Retinal pigment epithelial cell (primary cell): ENCODE measurements around the gene ALDOC.
"Not testable (repeated sequence)": the region's sequence is repeated elsewhere in the genome, so short reads cannot be mapped to it uniquely, and the experiment has no call there.

ENCODE experiments used
- DNase-seq: peaks from one replicate; pipeline ENCODE4 v3.0.0-alpha.2; 2010; ENCODE audit warnings: low read depth
- H3K4me3 ChIP-seq: 2 replicates; pipeline ENCODE4 v1.5.1; 2011; ENCODE audit warnings: mild to moderate bottlenecking, low read length, control low read depth, moderate library complexity
- TF ChIP-seq, protein P1 (sequence below): conservative IDR thresholded peaks from 2 replicates; pipeline ENCODE4 v1.5.1; 2011; ENCODE audit warnings: low read depth, low read length, control low read depth, inconsistent platforms

ALDOC gene

DNA sequence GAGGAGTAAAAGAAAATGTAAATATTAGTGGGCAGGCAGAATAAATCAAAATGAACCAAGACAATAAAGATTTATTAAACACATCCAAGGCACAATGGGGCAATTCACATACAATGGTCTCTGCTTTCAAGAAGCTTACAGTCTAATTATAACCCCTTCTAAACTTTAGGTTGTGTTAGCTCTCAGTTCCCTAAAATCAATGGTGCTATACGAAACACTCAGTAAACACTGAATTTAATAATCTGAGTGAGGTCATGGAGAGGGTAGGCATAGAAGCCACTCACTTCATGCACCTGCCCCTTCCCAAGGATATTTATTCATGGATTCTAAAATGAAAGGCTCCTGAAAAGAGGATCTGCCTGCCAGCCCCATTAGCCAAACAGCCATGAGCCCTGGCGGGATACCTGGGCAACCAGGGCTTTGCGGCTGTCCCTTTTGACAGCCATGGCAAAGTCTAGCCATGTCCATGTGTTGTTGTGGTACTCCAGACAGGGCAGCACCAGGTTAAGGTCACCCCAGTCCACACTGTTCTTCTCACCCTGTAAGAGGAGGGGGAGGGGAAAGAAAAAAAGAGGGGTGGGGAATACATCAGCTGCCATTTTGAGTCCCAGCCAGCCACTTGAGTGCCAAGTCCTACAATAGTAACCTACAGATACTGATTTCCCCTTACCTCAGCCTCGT, 38.7 kb upstream of the ALDOC start:
- DNase-seq = no peak
- TF ChIP-seq, protein P1, sequence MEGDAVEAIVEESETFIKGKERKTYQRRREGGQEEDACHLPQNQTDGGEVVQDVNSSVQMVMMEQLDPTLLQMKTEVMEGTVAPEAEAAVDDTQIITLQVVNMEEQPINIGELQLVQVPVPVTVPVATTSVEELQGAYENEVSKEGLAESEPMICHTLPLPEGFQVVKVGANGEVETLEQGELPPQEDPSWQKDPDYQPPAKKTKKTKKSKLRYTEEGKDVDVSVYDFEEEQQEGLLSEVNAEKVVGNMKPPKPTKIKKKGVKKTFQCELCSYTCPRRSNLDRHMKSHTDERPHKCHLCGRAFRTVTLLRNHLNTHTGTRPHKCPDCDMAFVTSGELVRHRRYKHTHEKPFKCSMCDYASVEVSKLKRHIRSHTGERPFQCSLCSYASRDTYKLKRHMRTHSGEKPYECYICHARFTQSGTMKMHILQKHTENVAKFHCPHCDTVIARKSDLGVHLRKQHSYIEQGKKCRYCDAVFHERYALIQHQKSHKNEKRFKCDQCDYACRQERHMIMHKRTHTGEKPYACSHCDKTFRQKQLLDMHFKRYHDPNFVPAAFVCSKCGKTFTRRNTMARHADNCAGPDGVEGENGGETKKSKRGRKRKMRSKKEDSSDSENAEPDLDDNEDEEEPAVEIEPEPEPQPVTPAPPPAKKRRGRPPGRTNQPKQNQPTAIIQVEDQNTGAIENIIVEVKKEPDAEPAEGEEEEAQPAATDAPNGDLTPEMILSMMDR = no peak
- no peak overlapping the region for H3K4me3 ChIP-seq

DNA sequence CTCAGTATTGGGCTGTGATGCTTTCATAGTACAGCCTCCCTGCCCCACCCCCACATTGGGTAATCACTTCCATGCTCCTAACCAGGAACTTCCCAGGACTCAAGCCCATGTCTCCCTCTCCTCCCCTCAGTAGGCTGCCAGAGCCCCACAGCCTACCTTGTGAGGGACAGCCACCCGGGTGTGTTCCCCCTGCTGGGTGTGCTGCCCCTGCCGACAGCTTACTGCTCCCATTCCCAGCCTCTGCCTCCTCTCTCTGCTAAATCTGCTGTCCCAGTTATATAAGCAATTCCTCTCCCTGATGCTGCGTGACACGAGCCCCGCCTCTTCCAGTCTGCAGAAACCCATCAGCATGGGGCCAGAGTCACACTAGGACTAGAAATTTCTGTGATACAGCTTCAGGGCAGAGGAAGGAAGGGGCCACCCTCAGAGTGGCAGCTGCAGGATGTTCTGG, 37.3 kb upstream of the ALDOC start, which contains the start of gene RSKR:
TSS of gene RSKR (minus strand) at position 255 of the 451 bp plus-strand sequence. CDS start at position 231, 24 bp downstream.
- TF ChIP-seq, protein P1 = no peak
- no peak for DNase-seq

DNA sequence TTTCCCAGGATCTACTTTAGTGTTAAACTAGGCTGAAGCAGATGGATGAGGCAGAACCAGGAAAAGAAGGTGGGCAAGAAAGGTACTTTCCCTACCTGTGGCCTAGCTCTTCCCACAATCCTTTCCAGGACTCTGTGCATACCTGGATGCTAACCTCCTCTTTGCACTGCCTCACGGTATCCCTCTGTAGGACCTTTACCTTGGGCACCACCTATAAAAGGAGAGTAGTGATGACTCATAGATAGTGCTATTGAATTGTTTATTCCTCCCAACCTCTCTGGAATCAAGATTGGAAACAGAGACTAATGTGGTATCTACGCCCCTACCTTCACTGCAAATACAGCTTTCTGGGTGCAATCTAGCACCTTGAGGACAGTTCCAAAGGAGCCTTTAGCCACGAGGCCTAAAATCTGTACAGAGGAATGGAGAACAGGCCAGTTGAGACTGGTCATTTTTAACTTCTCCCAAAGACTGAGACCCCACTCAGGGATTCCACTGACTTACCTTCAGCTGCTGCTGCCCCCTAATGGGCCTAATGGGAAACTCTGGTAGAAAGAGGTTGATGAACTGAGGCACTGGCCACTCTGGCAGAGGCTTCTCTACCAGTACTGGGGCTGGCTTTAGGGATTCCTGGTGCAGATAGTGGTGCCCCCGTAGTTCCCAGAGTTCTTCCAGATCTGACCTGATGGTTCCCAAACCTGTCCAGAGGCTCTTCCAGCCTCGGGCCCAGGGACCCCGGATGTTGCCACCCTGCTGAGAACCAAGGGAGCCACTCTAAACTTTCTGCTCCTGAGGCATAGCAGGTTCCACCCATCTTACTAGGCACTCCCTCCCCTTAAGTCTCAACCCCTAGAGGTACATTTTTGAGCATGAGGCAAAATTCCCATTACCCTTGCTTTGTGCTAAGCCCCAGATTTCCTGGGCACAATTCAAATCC, 36.5 kb upstream of the ALDOC start:
- no peak for DNase-seq
- TF ChIP-seq, protein P1 = peak; percentile 85
- no peak overlapping the region for H3K4me3 ChIP-seq

More for the DNA sequence above, 37.3 kb upstream of the ALDOC start, which contains the start of gene RSKR:
- no peak within 1 kb of the TSS for H3K4me3 ChIP-seq

DNA sequence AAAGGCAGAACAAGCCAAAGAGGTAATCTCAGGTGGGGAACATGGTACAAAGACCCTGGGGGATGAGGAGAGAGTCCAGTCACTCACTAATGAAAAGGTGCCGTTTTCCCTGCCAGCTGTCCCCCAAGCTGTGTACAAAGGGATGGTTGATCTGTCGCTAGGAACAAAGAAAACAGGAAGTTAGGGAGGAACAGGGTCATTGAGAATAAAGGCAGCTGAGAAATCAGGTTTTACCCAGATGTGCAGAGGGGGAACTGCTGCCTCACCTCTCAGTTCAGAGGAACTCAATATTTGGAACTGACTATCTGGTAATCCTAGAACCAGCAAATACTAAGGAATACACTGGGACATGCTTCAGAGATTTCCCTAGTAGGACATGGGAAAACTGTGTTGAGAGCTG, 35.8 kb upstream of the ALDOC start:
- no peak for DNase-seq
- H3K4me3 ChIP-seq = no peak overlapping the region
- TF ChIP-seq, protein P1 = no peak

DNA sequence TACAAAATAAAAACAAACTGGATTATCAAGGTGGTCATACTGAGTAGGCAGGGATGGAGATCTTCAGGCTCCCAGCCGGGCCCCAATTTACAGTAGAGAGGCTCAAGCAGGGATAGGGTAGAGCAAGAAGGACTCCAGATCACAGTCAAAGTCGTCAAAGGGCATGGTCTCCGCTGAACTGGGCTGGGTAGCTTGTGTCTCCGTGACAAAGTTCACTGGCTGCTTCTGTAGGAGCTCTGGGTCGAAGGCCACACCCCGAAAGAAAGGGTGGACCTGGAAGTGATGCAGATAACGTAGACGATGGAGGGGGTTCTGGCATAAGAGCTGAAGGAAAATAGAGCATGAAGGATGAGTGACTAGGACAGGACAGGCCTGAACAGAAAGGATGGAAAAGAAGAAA, 33.7 kb upstream of the ALDOC start:
- no peak overlapping the region for H3K4me3 ChIP-seq
- no peak for DNase-seq
- TF ChIP-seq, protein P1 = no peak

DNA sequence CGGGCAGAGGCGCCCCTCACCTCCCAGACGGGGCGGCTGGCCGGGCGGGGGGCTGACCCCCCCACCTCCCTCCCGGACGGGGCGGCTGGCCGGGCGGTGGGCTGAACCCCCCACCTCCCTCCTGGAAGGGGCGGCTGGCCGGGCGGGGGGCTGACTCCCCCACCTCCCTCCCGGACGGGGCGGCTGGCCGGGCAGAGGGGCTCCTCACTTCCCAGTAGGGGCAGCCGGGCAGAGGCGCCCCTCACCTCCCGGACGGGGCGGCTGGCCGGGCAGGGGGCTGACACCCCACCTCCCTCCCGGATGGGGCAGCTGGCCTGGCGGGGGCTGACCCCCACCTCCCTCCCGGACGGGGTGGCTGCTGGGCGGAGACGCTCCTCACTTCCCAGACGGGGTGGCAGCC, 27.3 kb upstream of the ALDOC start:
- H3K4me3 ChIP-seq, DNase-seq: not testable (repeated sequence)

DNA sequence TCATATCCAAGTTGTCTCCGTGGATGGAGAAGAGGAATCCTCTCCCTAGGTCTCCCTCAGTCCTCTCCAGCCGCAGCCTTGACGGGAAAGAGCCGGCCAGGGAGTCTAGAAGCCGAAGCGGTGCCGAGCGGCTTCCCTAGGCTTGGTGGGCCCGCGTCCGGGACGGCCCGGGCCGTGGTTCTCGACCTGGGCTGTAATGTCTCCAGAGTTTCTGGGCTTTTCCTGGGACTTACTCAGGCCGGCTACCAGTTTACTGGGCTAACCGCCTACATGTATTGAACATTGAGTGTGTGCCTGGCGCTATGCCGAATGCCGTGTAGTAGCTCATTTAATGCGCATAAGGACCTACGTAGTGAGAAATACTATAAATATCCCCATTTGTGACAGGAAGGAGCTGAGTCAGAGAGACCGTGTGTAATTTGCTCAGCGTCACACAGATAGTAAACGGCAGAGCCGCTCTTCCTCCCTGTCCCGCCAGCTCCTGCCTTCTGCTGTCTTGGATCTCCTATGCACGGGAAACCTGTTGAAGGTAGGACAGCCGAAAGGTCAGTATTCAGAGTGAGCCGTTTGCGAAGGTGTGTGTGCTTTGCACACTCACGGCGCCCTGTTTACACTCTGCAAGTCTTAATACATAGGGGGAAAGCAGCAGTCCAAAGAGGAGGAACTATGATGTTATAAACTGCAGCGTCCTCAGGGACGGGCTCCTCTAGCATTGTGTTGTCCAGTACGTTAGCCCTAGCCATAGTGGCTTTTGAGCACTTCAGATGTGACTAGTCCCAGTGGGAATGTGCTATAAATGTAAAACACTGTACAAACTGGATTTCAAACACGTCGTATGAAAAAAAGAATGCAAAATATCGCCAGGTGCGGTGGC, 22.9 kb upstream of the ALDOC start:
- TF ChIP-seq, protein P1 = no peak
- peak; percentile 33 for DNase-seq
- H3K4me3 ChIP-seq = peak overlapping the region; percentile 89
